ENCODE measurements around the gene SPTLC3.

The SPTLC3 gene

DNA sequence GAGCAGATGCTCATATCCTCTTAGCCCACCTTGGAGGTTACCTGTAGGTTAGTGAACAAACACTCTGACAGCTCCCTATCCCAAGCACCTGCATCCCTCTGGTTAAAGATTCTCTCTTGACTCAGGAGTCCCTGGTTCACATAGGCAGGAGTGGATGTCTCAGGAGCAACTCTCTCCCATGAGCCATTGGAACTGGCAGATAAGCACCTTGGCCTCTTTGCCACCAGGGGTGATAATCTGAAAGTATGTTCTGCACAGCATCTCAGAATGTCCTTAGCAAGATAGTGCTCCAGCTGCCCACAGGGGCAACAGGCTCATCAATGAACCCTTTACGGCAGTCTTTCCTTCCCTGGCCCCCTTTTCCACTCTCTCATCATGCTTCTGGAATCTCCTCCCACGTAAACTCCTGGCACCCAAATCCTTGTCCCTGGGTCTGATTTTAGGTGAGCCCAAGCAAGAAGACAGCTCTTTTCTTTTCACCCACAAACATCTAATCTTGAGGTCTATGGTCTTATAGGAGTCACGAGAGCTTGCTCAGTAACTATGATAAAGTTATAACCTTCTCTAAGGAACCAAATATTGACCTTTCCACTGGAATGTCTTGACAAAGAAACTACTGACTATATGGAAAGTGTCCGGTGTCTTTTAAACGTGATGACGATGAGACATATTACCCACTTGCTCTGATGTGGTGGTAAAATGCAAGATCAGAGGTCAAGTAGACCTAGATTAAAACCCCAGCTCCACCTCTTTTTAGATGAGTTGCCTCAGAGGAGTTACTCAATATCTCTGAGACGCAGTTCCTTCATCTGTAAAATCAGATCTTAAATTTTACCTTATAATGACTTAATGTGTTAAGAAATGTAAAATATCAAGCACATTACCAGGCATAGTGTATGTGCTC is 172.5 kb downstream of the SPTLC3 start:
- FAIRE-seq (no peak), DNase-seq (ENCODE audit: low spot score) (no peak)

GRCh38 chr20:13183005-13183404 is 174.2 kb downstream of the SPTLC3 start:
- no peak for FAIRE-seq
- no peak for DNase-seq (ENCODE audit: low spot score)

DNA sequence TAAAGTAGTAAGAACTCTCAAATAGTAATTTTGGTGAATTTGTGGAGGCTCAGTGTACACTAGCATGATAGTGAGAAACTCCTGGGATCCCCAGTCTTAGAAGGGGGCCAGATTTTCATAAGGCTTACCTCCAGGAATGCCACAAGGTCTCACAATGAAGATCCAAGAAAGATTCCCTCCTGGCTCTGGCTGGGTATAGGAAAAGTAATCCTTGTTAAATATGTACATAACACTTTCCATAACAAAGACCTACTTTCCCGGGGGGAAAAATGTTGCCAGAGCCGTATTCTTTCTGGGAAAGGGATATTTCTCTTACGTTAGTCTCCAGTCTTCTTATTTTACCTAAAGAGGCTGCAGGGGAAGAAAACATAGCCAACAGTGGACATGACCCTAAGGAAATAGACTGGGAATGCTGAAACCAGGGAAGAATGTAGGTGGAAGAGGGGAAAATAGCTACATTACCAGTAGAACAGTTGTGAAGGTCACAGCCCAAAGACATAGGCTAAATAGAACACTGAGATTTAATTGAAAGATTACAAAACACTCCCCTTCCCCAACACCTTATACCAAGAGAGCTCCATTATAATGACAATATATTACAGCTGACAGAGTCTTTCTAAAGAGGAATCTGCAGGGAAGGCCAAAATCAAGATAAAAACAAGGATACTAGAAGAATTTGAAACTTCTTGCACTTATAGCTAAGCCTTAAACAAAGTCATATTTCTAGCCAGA is 177.4 kb downstream of the SPTLC3 start:
- no peak for DNase-seq (ENCODE audit: low spot score)
- FAIRE-seq = no peak

- no peak for DNase-seq (ENCODE audit: low spot score)
- no peak for FAIRE-seq
Measured at GRCh38 chr20:13187899-13188298, 179.1 kb downstream of the SPTLC3 start.

GRCh38 chr20:13199279-13199678 is 190.5 kb downstream of the SPTLC3 start:
- DNase-seq (ENCODE audit: low spot score) (no peak), FAIRE-seq (no peak)

DNA sequence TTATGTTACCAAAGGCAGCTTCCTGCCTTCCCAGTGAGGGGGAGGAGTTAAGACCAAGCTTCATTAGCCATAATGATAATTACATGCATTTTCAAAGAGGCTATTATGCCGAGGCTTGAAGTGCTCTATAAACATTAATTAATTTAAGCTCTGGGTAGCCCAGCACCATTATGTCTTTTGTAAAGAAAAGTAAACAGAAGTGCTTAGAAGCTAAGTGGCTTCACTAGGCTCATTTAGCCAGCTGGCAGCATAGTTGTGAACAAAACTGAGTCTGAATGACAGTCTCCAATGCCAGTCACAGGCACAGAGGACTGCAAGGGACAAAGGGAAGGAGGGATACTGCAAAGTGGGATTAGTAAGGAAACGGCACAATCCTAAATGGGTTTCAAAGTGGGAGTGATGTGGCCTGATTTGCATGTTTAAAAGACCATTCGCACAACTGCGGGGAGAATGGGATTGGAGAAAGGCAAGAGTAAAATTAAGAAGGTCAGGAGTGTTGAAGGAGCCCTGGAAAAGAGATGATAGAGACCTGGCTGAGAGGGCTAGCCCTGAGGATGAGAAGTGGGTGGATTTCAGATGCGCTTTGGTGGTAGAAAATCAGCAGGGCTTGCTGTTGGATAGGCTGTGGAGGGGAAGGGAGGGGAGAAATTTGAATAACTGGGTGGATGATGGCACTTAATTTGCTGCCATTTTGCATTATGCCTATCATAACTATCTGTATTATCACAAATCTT is 192.2 kb downstream of the SPTLC3 start:
- FAIRE-seq (no peak), DNase-seq (ENCODE audit: low spot score) (no peak)

DNA sequence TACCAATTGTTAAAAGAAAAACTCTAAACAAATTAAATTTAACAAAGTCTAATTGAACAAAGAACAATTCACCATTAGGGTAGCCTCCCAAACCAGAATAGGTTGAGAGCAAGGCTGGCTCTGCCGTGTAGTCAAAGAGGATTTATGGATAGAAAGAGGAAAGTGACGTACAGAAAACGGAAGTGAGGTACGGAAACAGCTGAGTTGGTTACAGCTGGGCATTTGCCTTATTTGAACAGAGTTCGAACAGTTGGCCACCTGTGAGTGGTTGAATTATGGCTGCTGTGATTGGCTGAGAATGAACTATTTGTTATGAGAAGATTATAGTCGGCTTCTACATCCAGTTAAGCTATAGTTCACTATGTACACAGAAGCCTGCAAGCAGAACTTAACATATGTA is 193.8 kb downstream of the SPTLC3 start:
- DNase-seq (ENCODE audit: low spot score) = no peak
- FAIRE-seq = no peak

DNA sequence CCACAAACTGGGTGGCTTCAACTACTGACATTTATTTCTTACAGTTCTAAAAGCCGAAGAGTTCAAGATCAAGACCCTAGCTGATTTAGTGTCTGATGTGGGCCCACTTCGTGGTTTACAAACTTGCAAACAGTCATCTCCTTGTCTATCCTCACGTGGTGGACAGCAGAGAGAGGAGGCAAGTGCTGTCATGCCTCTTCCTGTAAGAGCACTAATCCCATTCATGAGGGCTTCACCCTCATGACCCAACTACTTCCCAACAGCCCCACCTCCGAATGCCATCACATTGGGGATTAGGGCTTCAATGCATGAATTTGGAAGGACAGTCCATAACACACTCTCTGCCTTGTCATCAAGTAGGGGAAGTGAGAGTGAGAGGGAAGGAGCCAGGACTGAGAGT is 196.7 kb downstream of the SPTLC3 start:
- FAIRE-seq (no peak), DNase-seq (ENCODE audit: low spot score) (no peak)

- no peak for DNase-seq (ENCODE audit: low spot score)
- FAIRE-seq = no peak
Measured at GRCh38 chr20:13205848-13206434, 197.2 kb downstream of the SPTLC3 start.

- DNase-seq (ENCODE audit: low spot score) = no peak
- FAIRE-seq = no peak
Measured at GRCh38 chr20:13207016-13207415, 198.2 kb downstream of the SPTLC3 start.

- DNase-seq (ENCODE audit: low spot score) (no peak), FAIRE-seq (no peak)
Measured at GRCh38 chr20:13211956-13212618, 203.3 kb downstream of the SPTLC3 start.

DNA sequence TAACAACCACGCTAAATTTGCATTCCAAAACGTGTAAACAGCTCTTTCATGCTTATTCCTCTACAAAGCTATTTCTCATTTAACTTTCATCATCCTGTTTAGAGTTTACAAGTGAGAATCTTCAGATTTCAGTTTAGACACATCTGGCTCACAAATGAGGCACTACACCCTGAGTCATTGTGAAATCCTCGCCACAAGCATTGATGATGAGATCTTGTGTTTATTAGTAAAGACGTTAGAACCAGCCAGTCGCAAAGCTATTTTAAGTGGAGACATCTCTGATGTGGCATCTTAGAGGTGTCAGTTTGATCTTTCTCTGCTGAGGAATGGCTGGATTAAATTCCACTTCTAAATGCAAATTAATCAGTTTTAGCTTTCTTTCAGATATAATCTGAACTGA is 204.0 kb downstream of the SPTLC3 start:
- FAIRE-seq = no peak
- DNase-seq (ENCODE audit: low spot score) = no peak

DNA sequence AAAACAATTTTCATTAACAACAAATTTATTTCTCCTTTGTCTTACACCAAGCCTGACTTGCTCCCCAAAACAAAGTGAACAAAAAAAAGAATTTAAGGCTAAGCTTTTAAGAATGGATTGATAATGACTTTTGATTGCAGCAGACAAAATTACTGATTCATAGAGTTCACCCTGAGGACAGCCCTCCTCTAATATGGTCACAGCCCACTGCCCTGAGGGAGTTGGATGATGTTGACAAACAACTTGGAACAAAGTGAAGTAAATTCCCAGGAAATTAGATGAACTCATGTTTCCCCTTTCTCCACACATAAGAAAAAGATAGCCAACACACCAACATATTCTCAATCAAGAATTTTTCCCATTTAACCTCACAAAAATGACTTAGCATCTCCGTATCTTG is 204.6 kb downstream of the SPTLC3 start:
- no peak for FAIRE-seq

GRCh38 chr20:13216533-13216932 is 207.8 kb downstream of the SPTLC3 start:
- FAIRE-seq = no peak

More for the DNA sequence above, 204.6 kb downstream of the SPTLC3 start:
- DNase-seq (ENCODE audit: low spot score) = no peak

More at GRCh38 chr20:13216533-13216932, 207.8 kb downstream of the SPTLC3 start:
- no peak for DNase-seq (ENCODE audit: low spot score)

Measured in urothelium cell line (cell line).